HCT116 (cell line): ENCODE measurements around the gene INPP5E. TPM values are rescaled to one million over a fixed set of nuclear protein-coding genes. Genes with fewer than 3 reads are reported as not detected.

Experiments
- ATAC-seq: fragments of 200-7000 bp; cut with Tn5 transposase; 2 replicates; pipeline ENCODE4 v1.9.1; 2020; ENCODE audit warnings: mild to moderate bottlenecking, moderate library complexity
- BruUV-seq: library from RNA; stranded (reverse); fragments of 400-500 nt; replicated peaks from 2 replicates; lab custom pipeline; 2021; lab: Mats Ljungman, UMichigan
- CTCF ChIA-PET: fragments of 300-600 bp; sonication (Branson Sonifier 250); formaldehyde crosslinking; loops from one replicate; lab custom pipeline; 2021; ENCODE audit warnings: antibody characterized with exemption; lab: Charles Lee
- POLR2A ChIA-PET: fragments of 300-600, 350-600 bp; sonication (Branson Sonifier 250); formaldehyde crosslinking; loops from one replicate; lab custom pipeline; 2021; ENCODE audit warnings: antibody characterized with exemption; lab: Charles Lee
- RAD21 ChIA-PET, 2 experiments: fragments of 300-600 bp; sonication (Branson Sonifier 250); formaldehyde crosslinking; loops; one replicate each; lab custom pipeline; 2023; ENCODE audit warnings: low total read pairs in 2 of 2; ENCODE audit not compliant: uncharacterized antibody in 2 of 2, unreplicated experiment in 2 of 2, low non-redundant PET in 1 of 2; lab: Charles Lee
- DNase-seq: peaks from one replicate; pipeline ENCODE4 v3.0.0-alpha.2; 2010; ENCODE audit warnings: low read depth, low spot score
- H2AFZ ChIP-seq: fragments of 200-600 bp; shearing (Covaris generic), sonication (generic); 2 replicates; pipeline ENCODE4 v1.6.1; 2017; ENCODE audit warnings: low read depth, mixed run types, mixed read lengths, antibody characterized with exemption, low read length; ENCODE audit not compliant: poor library complexity, severe bottlenecking
- H3K27ac ChIP-seq: 2 replicates; pipeline ENCODE4 v1.5.1; 2012; ENCODE audit warnings: low read depth, low read length
- H3K27me3 ChIP-seq: fragments of 200-600 bp; sonication (generic); 2 replicates; pipeline ENCODE4 v1.6.1; 2016; ENCODE audit warnings: mixed run types, low read length, mixed read lengths; ENCODE audit not compliant: insufficient read depth
- H3K36me3 ChIP-seq, 2 experiments: fragments of 200-500 bp in 1 of 2; fragments of 200-600 bp in 1 of 2; sonication (Bioruptor generic) in 1 of 2; sonication (generic) in 1 of 2; 2 replicates each; pipeline versions ENCODE4 v1.5.1 to v1.6.1; 2014 to 2016; ENCODE audit warnings: low read length in 2 of 2, inconsistent platforms in 1 of 2, mixed read lengths in 1 of 2, mixed run types in 1 of 2; ENCODE audit not compliant: insufficient read depth in 2 of 2, control insufficient read depth in 1 of 2
- H3K4me1 ChIP-seq, 2 experiments: fragments of 200-600 bp in 1 of 2; sonication (generic) in 1 of 2; 2 replicates each; pipeline versions ENCODE4 v1.5.1 to v1.6.1; 2012 to 2017; ENCODE audit warnings: low read length in 2 of 2, inconsistent platforms in 1 of 2, mild to moderate bottlenecking in 1 of 2, mixed read lengths in 1 of 2, mixed run types in 1 of 2, moderate library complexity in 1 of 2; ENCODE audit not compliant: insufficient read depth in 2 of 2, control insufficient read depth in 1 of 2
- H3K4me2 ChIP-seq: fragments of 200-600 bp; sonication (generic); 2 replicates; pipeline ENCODE4 v1.6.1; 2017; ENCODE audit warnings: mixed run types, low read length, mixed read lengths
- H3K4me3 ChIP-seq, 2 experiments: fragments of 200-600 bp in 1 of 2; sonication (generic) in 1 of 2; replicated peaks in 1 of 2; 2 replicates each; pipeline ENCODE4 v1.5.1; 2011 to 2016; ENCODE audit warnings: low read length in 2 of 2, control low read depth in 1 of 2, low read depth in 1 of 2, mild to moderate bottlenecking in 1 of 2, mixed read lengths in 1 of 2, mixed run types in 1 of 2
- H3K79me2 ChIP-seq: fragments of 200-600 bp; sonication (generic); 2 replicates; pipeline ENCODE4 v1.6.1; 2017; ENCODE audit warnings: mild to moderate bottlenecking, mixed run types, low read length, moderate library complexity, mixed read lengths; ENCODE audit not compliant: insufficient read depth
- H3K9ac ChIP-seq: fragments of 200-600 bp; sonication (generic); 2 replicates; pipeline ENCODE4 v1.6.1; 2016; ENCODE audit warnings: low read length, mixed read lengths
- H3K9me2 ChIP-seq: fragments of 200-600 bp; sonication (generic), shearing (Covaris generic); 2 replicates; pipeline ENCODE4 v1.6.1; 2017; ENCODE audit warnings: mixed run types, mild to moderate bottlenecking, moderate library complexity; ENCODE audit not compliant: insufficient read depth
- H3K9me3 ChIP-seq, 2 experiments: fragments of 200-500 bp in 1 of 2; fragments of 200-600 bp in 1 of 2; sonication (Bioruptor generic) in 1 of 2; sonication (generic) in 1 of 2; 2 replicates each; pipeline ENCODE4 v1.6.1; 2014 to 2017; ENCODE audit warnings: low read length in 2 of 2, mixed read lengths in 2 of 2, inconsistent platforms in 1 of 2, low read depth in 1 of 2, mild to moderate bottlenecking in 1 of 2, mixed run types in 1 of 2, moderate library complexity in 1 of 2; ENCODE audit not compliant: control insufficient read depth in 1 of 2, insufficient read depth in 1 of 2
- H4K20me1 ChIP-seq: fragments of 200-600 bp; sonication (generic), shearing (Covaris generic); 2 replicates; pipeline ENCODE4 v1.6.1; 2017; ENCODE audit warnings: mixed run types, mild to moderate bottlenecking, moderate library complexity; ENCODE audit not compliant: insufficient read depth
- ATF3 ChIP-seq: IDR thresholded peaks from 2 replicates; pipeline ENCODE4 v1.6.1; 2012
- CBX3 ChIP-seq: IDR thresholded peaks from 2 replicates; pipeline ENCODE4 v1.6.1; 2012; ENCODE audit warnings: low read depth
- FOSL1 ChIP-seq: IDR thresholded peaks from 2 replicates; pipeline ENCODE4 v1.6.1; 2012; ENCODE audit warnings: low read depth
- JUND ChIP-seq: IDR thresholded peaks from 2 replicates; pipeline ENCODE4 v1.6.1; 2012
- POLR2AphosphoS5 ChIP-seq: IDR thresholded peaks from 2 replicates; pipeline ENCODE4 v1.6.1; 2011; ENCODE audit warnings: mild to moderate bottlenecking, low read depth, low read length, moderate library complexity
- SIN3A ChIP-seq: IDR thresholded peaks from 2 replicates; pipeline ENCODE4 v1.6.1; 2012; ENCODE audit warnings: low read depth
- ZBTB33 ChIP-seq: IDR thresholded peaks from 2 replicates; pipeline ENCODE4 v1.6.1; 2011; ENCODE audit warnings: mild to moderate bottlenecking, low read length, moderate library complexity; ENCODE audit not compliant: insufficient replicate concordance; ENCODE audit errors: extremely low read depth
- ZFX ChIP-seq: fragments of 450-650 bp; IDR thresholded peaks from 2 replicates; pipeline ENCODE4 v1.6.1; 2017
- ZNF274 ChIP-seq: fragments of 200-500 bp; sonication (Bioruptor generic); IDR thresholded peaks from 2 replicates; pipeline ENCODE4 v1.6.1; 2014; ENCODE audit warnings: mild to moderate bottlenecking, low read depth, low read length, inconsistent platforms
- intact Hi-C: fragments of 100-400 bp; cut with micrococcal nuclease; formaldehyde crosslinking; loops from 2 replicates; pipeline ENCODE4 v1.10.0; 2022
- total RNA-seq: library from RNA; stranded (reverse); gene quantifications from one replicate; pipeline ENCODE4 v1.2.1, GENCODE V29; 2021; ENCODE audit not compliant: unreplicated experiment

Gene INPP5E
- total RNA-seq, 1 experiment from 2014 or later: 23.8 TPM

GRCh38 chr9:136404801-136405136 lies 34.9 kb downstream of the INPP5E start:
- DNase-seq (no peak), ATAC-seq (no peak)
- H3K27ac ChIP-seq: no peak overlapping the region
- no peaks in the 10 kb centered on the region for H3K27me3 ChIP-seq
- BruUV-seq: no TSS peak
- TF ChIP-seq ATF3: no peak
- TF ChIP-seq FOSL1: no peak
- TF ChIP-seq ZFX: no peak
- no peak for TF ChIP-seq JUND
- TF ChIP-seq SIN3A: no peak
- no peak for TF ChIP-seq POLR2AphosphoS5
- TF ChIP-seq ZBTB33: no peak
- TF ChIP-seq ZNF274: no peak
- no peak for TF ChIP-seq CBX3
- H3K4me2 ChIP-seq: no peak overlapping the region
- no peak overlapping the region for H2AFZ ChIP-seq
- peaks cover 4 to 20% of the 10 kb centered on the region in 2 experiments for H3K4me1 ChIP-seq
- intact Hi-C loops: no loop called here
- no peaks in the 10 kb centered on the region for H3K9me3 ChIP-seq
- H4K20me1 ChIP-seq: no peaks in the 10 kb centered on the region
- H3K79me2 ChIP-seq: peaks cover 34% of the 10 kb centered on the region
- CTCF ChIA-PET: no interaction called here
- H3K9ac ChIP-seq: no peak overlapping the region
- no peak overlapping the region for H3K4me3 ChIP-seq
- POLR2A ChIA-PET: no interaction called here
- H3K36me3 ChIP-seq: peaks cover 32 to 39% of the 10 kb centered on the region in 2 experiments; a peak in 3 of 4 replicates
- RAD21 ChIA-PET: no interaction called here
- no peaks in the 10 kb centered on the region for H3K9me2 ChIP-seq
